NK-92 treated with Interleukin-12 subunit alpha and Interleukin-12 subunit beta, amount 100 ng/mL, for 24 hours (cell line): ENCODE measurements around the gene YTHDF1.

Experiments
- DNase-seq: peaks from one replicate; lab custom pipeline; 2025; lab: John Stamatoyannopoulos, UW

Gene YTHDF1

GRCh38 chr20:63208346-63208909 lies 7.5 kb downstream of the YTHDF1 start:
- no peak for DNase-seq

- no peak for DNase-seq
These were observed 9.1 kb downstream of the YTHDF1 start for GRCh38 chr20:63206878-63207277.

DNA sequence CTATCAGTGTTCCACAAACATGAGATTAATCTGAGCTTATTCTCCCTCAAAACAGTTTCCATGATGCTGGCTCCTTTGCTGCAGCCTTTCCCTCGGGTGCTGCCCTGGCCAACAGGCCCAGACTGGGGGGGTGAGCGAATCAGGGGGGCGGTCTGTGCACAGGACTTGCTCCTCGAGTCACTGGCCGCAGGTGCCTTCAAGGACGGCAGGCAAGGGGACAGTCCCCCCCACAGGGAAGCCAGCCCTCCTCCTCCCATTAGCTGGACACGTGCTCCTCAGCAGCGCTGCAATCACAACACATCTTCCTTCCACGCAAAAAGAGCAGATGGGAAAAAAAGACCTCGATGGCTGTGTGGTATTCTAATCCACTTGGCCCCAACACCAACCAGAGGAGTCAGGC lies 10.0 kb downstream of the YTHDF1 start:
- DNase-seq, result no peak

- DNase-seq, result no peak
These were observed 11.6 kb downstream of the YTHDF1 start for GRCh38 chr20:63204362-63204761.

GRCh38 chr20:63202811-63203526 lies 13.0 kb downstream of the YTHDF1 start:
- DNase-seq, result no peak

DNA sequence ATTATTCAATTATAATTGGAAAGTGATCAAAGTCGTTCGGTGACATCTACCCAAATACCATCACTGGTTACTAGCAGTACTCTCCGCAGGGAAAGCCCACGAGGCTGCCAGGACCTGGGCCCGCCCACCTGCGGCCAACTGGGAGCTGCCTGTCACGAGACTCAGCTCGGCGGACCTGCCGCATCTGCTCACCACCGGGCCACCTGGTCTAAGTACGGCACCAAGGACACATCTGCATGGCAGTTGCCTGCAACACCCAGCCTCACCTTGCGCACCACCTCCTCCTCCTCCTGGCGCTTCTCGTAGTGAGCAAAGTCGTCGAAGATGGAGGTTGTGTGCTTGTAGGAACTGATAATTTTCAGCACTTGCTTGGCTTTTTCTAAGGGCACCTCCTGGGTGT lies 13.9 kb downstream of the YTHDF1 start:
- DNase-seq, result no peak

DNA sequence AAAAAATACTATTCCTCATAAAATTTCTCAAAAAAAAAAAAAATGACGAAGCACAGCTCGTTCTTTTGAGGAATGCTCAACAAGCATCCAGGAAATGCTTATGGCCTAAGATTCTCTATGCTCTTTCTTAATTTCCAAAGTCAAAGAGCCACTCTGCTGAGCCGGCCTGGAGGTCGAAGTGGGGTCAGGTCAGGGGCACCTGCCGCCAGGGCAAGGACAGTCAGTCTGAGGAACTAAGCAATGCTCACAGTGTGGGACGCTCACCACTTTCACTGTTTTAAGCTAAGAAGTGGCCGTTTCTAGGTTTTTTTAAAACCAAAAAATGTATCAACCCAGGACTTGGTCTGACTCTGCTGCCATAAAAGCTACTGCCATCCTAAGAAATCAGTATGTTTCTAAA lies 17.3 kb downstream of the YTHDF1 start:
- no peak for DNase-seq

- no peak for DNase-seq
These were observed 19.0 kb downstream of the YTHDF1 start for GRCh38 chr20:63196768-63197470.

- DNase-seq, result no peak
These were observed 21.1 kb downstream of the YTHDF1 start for GRCh38 chr20:63194797-63195173.

GRCh38 chr20:63194007-63194796 lies 21.7 kb downstream of the YTHDF1 start:
- DNase-seq, result no peak

DNA sequence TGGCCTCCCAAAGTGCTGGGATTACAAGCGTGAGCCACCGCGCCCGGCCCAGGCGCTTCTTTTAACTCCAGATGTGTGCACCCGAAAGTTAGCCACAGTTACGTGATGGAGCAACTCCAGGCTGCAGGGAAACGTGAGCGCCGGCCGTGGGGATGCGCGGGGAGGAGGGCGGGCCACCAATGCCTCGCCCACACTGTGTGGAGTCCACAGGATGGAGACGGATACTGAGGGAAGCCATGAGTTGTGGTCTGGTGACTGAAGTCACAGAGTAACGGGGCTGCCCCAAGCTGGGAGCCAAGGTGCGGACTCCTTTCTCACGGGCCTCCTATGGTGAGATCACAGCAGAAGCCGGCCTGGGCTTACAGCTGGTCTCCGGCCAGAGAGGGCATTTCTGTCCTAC lies 23.2 kb downstream of the YTHDF1 start:
- no peak for DNase-seq

GRCh38 chr20:63191400-63191799 lies 24.5 kb downstream of the YTHDF1 start:
- no peak for DNase-seq

- no peak for DNase-seq
These were observed 25.1 kb downstream of the YTHDF1 start for GRCh38 chr20:63190828-63191227.

DNA sequence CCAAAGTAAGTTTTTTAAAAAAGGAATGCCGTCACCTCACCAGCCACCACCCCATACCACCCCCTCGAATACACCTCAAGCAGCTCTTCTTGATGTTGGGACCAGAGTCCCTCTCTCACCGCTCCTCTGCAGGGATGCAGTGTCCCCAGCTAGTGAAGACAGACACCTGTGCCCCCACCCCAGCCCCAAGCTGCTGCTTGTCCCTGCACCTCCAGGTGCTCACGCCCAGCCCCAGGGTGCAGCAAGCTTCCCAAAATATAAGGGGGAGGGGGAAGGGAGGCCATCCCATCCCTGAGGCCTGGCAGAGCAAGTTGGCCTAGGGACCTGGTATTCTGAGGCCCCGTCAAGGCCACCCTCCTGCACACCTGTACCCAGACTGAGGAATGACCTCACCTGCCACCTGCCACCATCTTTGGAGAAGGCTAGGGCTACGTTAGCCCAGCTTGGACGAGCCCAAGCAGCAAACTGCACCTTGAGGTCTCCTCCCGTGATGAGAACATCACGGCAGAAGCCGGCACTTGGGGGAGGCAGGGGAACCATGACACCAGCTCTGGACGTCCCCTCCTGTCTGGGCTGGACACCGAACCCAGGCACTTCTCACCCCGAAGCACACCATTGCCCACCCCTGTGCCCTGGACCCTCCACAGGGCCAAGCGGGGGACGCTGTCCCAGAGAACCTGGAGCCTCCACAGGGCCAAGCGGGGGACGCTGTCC lies 25.9 kb downstream of the YTHDF1 start:
- no peak for DNase-seq

DNA sequence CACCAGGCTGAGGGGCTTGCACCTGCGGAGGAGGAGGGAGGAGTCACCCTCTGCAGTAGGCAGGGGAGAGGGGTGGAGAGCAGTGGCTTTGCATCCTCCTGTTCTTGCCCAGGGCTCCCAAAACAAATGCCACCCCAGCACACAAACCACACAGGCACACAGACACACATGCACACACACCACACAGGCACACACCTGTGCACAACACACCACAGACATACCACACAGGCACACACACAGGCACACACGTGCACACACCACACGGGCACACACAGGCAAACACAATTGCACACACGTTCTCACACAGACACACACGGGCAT lies 26.6 kb downstream of the YTHDF1 start:
- DNase-seq, result no peak

GRCh38 chr20:63188641-63189321 lies 27.1 kb downstream of the YTHDF1 start:
- no peak for DNase-seq

DNA sequence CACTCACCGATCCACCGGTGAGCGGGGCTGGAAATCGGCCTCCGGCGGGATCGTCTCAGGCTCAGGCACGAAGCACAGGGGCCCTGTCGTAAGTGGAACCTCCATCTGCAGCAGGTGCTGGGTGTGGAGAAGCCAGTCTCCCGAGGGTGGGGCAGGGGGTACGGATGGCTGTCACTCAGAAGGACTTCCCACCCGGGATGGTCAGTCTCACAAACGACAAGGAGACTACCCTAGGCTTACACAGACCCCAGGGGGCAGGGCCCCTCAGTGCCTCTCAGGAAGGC lies 27.8 kb downstream of the YTHDF1 start:
- DNase-seq, result no peak

GRCh38 chr20:63187338-63188158 lies 28.4 kb downstream of the YTHDF1 start:
- no peak for DNase-seq

DNA sequence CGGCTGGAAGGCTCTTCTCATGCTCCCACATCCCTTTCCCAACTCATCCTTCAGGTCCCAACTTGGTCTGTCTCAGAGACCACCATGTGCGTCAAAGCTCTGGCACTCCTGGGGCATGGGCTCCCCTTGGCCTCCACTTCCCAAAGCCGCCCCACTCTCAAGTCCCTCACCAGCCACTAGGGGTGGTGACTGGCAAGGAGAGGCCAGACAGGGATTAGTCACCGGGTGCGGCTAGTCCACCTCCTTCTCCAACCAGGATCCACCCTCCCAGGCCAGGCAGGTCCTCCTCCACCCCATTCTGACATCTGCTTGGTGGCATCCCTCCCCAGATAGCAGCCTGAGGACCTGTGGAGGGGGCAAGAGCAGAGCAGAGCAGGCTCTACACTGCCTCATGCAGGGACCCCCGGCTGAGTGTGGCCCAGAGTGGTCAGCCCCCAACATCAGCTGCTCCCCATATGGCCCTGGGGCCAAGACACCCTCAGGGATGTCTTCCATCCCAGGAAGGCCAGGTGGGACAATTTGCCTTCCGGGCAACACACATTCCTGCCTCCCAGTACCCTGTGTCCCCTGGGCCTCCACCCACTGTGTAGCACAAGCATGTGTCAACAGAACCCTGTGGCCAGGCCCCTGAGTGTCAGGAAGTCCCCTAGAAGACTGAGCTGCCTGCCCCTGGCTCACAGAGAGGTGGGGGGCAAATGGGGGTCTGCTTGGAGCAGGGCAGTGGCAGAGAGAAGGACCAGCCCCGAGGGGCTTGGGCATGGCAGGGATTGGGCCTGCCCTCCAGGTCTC lies 29.2 kb downstream of the YTHDF1 start:
- no peak for DNase-seq

DNA sequence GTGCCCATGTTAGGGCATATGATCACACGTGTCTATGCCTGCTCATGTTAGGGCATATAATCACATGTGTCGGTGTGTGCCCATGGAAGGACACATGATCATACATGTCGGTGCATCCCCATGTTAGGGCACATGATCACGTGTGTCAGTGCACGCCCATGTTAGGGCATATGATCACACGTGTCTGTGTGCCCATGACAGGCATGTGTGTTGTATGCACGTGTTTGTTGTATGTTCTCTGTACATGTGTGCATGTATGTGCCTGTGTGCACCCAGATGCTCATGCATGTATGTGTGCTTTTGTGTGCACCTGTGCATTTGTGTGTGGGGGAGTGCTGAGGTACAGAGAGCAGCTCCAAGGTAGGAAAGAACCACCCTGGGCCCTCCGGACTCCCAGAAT lies 29.8 kb downstream of the YTHDF1 start:
- no peak for DNase-seq
